CD4-positive, alpha-beta T cell treated with Interleukin-1 beta for 1 hour (primary cell): Measurements from ENCODE around the gene EXD3.

ENCODE experiments used
- DNase-seq, 2 donors: peaks; one replicate each; pipeline ENCODE4 v3.0.0-alpha.2; 2020 to 2022

The EXD3 gene

GRCh38 chr9:137446851-137447471 is 24.0 kb upstream of the EXD3 start:
- DNase-seq, result peak in 1 of 2 donors; percentile 49

DNA sequence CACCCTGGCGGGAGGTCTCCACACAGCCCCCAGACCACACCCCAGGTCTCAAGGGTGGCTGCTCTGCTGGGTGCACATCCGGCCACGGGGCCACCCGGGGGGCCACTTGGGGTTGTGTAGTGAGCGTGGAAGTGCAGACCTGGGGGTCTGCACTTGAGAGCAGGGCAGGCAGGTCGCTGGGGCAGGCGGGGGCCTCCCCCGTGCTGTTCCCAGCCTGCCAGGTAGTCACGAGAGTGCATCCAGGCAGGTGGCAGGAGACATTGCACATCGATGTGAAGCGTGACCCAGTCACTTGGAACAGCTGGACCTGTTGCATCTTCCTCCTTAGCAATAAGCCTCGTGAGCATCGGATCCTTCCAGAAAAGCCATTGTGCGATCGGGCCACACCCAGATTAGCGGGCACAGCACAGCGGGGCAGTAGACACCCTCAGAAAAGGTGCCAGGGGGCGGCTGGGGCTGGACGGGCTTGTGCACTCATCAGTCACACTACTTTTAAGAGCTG is 23.0 kb upstream of the EXD3 start:
- DNase-seq, result no peak

DNA sequence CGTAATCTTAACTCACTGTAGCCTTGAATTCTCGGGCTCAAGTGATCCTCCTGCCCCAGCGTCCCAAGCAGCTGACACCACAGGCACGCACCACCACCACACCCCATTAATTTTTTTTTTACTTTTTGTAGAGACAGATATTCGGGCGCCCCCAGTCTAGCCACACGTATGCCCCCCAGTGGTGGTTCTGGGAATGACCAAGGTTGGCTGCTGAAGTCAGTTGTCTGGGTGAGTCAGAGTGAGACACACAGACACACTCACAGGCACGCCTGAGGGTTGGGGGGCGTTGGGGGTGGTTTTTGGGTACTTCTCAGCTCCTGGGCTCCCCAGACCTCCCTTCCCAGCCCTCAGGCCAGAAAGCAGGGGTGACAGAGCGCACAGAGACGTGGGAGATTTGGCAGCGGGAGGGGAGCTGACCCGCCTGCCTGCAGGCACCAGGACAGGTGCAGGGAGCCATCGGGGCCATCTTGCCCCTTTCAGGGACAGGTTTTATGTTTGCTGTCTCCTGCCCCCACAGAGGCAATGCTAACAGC is 22.4 kb upstream of the EXD3 start:
- peak; percentile 86 to 89 for DNase-seq

DNA sequence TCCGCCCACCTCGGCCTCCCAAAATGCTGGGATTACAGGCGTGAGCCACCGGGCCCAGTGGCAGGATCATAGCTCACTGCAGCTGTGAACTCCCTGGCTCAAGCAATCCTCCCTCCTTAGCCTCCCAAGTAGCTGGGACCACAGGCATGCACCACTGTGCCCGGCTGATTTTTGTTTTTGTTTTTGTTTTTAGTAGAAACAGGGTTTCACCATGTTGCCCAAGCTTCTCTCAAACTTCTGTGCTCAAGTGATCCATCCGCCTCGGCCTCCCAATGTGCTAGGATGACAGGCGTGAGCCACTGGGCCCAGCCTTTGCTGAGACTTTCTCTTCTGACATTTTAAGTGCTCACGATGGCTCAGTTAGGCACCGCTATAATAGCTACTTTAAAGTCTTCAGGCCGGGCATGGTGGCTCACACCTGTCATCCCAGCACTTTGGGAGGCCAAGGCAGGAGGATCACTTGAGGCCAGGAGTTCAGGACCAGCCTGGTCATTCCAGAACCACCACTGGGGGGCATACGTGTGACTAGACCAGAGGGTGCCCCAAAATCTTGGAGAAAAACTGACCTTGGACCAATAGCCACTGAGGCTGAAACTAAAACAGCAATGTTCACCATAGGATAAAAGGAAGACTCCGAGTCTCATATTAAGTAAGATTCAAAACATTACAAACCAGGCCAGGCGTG is 21.3 kb upstream of the EXD3 start:
- no peak for DNase-seq

GRCh38 chr9:137441935-137442321 is 19.0 kb upstream of the EXD3 start:
- DNase-seq, result no peak

DNA sequence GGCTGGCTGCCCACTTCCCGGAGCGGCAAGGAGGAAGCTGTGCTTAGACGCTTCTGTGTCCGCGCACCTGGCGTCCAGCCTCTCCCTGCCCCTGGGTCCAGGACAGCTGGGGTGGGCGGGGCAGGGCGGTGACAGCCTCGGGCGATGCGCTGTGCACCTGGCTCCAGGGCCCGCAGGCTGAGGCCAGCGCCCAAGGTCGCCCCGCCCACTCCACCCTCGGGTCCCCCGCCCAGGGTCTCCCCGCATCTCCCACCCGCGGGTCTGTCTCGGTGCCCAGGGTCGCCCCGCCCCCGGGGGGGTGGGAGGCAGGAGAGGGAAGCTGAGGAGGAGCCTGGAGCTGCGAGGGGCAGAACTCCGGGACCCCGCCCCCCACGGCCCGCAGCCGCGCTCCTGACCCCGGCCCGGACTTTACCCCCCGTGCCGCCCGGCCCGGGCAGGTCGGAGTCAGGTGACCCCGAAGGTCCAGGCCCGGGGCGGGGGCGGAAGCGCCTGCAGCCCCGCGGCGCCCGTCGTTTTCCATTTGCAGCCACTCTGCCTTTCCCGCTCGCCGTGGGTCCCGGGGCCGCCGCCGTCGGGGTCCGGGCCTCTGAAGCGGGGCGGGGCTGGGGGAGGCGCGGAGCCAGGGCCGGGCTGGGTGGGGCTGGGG is 18.4 kb upstream of the EXD3 start, which contains the start of gene ENTPD8:
Gene ENTPD8 (minus strand): TSS at position 69 of the 646 bp plus-strand sequence. CDS start 3,072 bp downstream, outside the sequence.
- DNase-seq, result no peak

GRCh38 chr9:137439158-137439714 is 16.3 kb upstream of the EXD3 start:
- DNase-seq, result no peak

DNA sequence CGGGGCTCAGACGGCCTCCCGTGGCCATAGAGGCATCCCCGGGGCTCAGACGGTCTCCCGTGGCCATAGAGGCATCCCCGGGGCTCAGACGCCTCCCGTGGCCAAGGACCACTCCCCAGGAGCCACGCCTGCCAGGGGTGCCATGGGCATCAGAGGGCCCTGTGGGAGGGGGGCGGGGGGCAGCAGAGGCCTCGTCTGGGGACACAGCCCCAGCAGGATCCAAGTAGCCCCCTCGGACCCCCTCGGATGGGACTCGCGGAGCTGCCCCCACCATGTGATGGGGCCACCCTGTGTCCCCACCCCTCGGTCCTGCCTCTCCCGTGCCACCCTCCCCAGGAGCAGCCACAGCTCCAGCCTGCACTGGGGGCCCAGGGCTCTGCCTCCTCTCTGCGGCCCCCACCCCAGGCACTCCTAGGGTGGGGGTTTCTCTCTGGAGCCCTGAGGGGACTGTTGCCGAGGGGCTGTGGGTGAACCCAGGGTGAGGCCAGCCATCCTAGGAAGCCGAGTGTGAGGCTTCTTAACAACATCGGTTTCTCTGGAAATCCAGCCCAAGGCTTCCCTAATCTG is 15.7 kb upstream of the EXD3 start:
- no peak for DNase-seq

DNA sequence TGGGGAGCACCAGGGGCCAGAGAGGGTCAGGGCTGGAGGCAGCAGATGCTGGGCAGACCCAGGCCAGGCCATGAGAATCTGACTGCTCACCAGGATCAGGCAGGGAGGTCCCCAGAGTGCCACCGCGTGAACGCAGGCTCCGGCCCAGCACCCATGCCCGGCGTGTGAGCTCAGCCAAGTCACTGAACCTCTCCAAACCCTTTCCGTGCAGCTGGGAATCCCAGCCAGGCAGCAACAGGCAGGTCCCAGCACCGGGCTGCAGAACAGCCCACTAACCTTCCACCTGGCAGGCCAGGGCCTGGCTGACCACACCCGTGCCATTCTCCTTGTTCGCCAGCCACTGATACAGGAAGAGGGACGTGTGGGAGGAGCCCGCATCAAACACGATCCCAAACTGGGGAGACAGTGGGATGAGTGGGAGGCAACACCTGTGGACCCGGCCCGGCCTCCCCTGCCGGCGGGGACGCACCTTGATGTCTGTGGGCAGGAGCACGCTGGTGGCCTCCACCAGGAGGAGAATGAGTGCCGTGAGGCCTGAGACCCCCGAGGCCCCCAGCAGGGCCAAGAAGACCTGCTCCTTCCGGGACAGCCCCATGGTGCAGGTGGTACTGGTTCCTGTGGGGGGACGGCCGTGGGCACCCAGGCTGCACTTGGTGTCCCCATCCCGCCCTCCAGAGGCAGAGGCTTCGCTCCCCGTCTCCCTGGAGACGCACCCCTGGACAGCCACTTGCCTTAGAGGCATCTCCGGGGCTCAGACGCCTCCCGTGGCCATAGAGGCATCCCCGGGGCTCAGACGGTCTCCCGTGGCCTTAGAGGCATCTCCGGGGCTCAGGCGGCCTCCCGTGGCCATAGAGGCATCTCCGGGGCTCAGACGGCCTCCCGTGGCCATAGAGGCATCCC is 15.0 kb upstream of the EXD3 start:
- no peak for DNase-seq

- peak in 1 of 2 donors; percentile 0 for DNase-seq
These were observed 14.0 kb upstream of the EXD3 start for GRCh38 chr9:137436761-137437600.

DNA sequence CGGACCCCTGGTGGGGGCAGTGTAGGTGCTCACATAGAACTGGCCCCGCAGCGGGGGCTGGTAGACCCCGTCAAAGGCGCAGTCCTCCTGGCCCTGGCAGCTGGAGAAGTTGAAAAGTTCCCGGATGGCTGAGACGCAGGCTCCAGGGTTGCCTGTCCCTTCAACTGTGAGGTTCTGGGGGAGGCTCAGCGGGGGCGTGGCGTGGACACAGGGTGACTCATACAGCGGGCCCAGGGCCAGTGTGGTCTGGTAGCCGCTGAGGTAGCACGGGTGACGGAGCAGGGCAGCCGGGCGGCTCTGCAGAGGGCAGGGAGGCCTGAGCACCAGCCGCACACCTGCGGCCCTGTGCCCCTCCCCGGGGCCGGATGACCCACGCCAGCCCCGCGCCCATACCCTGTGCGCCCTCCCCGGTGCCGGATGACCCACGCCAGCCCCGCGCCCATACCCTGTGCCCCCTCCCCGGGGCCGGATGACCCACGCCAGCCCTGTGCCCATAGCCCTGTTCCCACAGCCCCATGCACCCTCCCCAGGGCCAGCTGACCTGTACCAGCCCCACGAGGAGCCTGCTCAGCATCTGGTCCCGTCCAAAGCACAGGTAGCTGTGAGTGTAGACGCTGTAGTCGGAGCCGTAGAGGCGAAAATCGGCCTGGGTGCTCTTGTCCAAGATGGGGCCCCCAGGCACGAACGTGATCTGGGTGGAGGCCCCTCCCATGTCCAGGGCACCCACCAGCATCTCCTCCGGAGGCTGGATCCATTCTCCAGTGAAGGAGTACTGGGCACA is 13.2 kb upstream of the EXD3 start:
- DNase-seq, result no peak

DNA sequence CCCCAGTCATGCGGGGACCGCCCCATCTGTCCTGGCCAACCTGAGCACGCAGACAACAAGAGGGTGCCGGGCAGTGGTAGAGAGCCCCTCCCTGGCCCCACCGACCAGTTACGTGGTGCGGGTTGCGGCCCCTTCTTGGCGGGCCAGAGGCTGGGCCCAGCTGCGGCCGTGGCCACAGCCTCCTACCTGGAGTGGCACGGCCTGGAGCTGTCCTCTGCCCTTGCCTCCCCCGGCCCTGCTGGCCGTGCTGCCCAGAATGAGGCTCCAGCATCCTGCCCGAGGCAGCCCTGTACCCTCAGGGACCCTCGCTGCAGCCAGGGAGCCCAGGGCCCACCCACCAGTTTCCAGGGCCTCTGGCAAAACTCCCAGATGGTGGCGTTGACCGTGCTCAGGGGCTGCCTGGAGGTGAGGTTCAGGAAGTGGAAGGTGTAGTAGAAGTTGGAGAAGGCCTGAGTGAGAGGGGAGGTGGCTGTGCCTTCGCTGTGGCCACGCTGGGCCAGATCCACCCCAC is 12.5 kb upstream of the EXD3 start:
- no peak for DNase-seq

DNA sequence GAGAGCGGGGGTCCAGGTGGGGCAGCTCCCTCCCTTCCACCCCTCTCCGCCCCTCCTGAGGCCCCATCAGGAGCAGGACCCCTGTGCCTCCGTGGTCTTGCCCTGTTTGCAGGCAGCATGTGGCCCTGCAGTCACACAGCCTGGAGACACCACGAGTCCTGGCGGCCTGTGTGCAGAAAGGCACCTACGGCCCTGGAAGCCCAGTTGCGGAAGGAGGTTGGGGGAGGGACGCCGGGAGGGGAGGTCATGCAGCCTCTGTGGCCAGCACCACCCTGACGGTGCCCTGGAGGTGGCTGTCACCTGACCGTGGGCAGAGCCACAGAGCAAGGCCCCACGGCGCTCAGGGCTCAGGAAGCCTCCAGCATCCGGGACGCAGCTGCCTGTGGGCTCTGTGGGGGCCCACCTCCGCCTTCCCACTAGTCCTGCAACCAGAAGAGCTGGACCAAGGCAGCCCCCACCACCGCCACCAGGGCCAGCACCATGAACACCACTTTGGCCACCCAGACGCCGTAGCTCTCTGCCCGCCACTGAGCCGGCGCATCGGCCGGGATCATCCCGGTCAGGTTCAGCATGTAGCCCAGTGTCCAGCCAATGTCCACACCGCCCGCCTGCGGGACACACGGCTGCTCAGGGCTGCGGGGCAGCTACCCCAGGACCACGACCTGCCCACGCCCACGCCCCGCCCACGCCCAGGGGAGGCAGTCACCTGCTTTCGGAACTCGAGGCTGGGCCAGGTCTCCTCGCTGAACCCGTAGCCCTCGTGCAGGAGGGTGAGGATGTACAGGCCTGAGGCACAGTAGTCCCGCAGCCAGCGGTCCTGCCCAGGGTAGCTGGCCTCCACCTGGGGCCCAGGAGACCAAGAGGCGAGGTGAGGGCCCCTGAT is 11.8 kb upstream of the EXD3 start:
- no peak for DNase-seq

- no peak for DNase-seq
These were observed 11.0 kb upstream of the EXD3 start for GRCh38 chr9:137433916-137434431.

DNA sequence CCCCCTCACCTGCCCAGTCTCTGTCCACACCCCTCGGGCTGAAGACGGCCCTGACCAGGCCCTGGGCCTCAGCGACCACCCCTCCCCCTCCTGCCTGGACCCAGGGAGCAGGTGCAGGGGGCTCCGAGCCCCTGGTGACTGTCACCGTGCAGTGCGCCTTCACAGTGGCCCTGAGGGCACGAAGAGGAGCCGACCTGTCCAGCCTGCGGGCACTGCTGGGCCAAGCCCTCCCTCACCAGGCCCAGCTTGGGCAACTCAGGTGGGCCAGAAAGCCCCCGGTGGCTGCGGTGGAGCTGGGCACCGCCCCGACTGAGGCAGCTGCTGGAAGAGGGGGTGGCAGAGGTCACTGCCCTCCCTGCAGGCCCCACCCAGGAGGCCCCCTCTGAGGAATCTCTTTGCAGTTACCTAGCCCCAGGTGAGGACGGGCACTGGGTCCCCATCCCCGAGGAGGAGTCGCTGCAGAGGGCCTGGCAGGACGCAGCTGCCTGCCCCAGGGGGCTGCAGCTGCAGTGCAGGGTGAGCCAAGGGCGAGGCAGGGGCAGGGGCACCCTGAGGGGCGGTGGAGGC is 10.5 kb upstream of the EXD3 start:
- DNase-seq, result no peak

DNA sequence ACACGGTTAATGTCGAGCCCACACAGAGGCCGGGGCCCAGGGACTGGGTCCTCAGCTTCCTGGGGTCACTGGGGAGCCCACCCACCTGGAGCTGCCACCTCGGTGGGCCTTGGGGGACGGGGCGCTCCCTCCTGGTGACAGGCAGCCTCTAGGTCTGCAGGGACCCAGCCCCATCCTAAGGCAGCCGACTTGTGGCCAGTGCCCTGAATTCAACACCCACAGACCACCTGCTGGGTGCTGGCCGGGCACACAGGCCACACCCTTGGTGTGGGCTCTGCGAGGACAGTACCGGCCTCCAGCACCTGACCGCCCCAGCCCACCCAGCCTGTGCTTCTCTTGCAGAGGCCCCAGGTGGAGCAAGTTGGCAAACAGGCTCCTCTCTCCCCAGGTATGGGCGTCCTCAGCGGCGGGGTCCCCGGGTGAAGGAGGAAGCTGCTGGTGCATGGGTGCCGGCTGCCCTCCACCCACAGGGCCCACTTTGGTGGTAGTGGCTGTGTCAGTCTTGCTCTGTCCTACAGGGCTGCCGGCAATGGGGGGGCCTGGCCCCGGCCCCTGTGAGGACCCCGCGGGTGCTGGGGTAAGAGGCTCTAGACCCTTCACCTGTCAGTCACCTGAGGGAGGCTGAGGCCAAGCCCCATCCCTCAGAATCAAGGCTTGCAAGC is 9.9 kb upstream of the EXD3 start:
- no peak for DNase-seq

GRCh38 chr9:137431416-137431931 is 8.5 kb upstream of the EXD3 start:
- no peak for DNase-seq
